K562 treated with DMSO at 1 percent for 12 hours (cell line): ENCODE measurements around the gene RBM34. TPM values are rescaled to one million over a fixed set of nuclear protein-coding genes. Genes with fewer than 3 reads are reported as not detected.

ENCODE experiments used
- total RNA-seq: library from RNA; unstranded; fragments of 300-600 nt; gene quantifications from 2 replicates; pipeline ENCODE4 v1.2.3, GENCODE V29; 2022; ENCODE audit not compliant: insufficient read depth

The RBM34 gene
- 99.5 and 128 TPM in 2 replicates for total RNA-seq

GRCh38 chr1:235160957-235161684, at the start of gene RBM34:
TSS of gene RBM34 (minus strand) at chr1:235161250. CDS start at chr1:235161226, 24 bp downstream.

GRCh38 chr1:235128456-235129328, 32.4 kb downstream of the RBM34 start, which contains the start of gene TOMM20:
TSS of gene TOMM20 (minus strand) at chr1:235128837. CDS start at chr1:235128715, 122 bp downstream.

Other genes starting within 250 kb of the RBM34 start
- gene TOMM20, start 32.4 kb downstream of the RBM34 start, total RNA-seq = 95.4 and 144 TPM in 2 replicates
- 9.4 and 20.8 TPM in 2 replicates for gene ARID4B, start 166.9 kb upstream of the RBM34 start, total RNA-seq
- 20.0 and 33.7 TPM in 2 replicates for gene GGPS1, start 167.3 kb upstream of the RBM34 start, total RNA-seq
- gene TBCE, start 206.2 kb upstream of the RBM34 start, total RNA-seq = 20.8 and 63.7 TPM in 2 replicates